ENCODE results near the gene ULK4.
"Not testable (repeated sequence)": the region's sequence is repeated elsewhere in the genome, so short reads cannot be mapped to it uniquely, and the experiment has no call there.

ULK4 gene

DNA sequence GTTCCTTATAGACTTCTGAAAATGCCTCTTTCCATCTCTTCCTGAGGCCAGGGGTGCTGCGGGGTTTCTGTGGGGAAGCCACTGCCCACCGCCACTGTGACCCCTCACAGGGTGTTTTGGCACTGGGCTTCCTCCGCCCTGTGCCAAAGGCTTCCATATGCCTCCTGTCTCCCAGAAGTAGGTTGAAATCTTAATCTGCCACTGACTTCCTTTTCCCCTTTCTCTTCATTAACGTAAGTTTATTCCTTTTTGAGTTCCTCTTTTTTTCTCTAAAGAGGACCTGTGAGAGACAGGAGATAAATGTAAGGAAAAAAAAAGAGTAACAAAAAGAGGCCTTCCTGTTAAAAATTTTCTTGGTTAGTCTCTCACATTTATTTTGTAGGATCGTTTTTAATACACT lies 542.1 kb downstream of the ULK4 start:
- no peak for DNase-seq

DNA sequence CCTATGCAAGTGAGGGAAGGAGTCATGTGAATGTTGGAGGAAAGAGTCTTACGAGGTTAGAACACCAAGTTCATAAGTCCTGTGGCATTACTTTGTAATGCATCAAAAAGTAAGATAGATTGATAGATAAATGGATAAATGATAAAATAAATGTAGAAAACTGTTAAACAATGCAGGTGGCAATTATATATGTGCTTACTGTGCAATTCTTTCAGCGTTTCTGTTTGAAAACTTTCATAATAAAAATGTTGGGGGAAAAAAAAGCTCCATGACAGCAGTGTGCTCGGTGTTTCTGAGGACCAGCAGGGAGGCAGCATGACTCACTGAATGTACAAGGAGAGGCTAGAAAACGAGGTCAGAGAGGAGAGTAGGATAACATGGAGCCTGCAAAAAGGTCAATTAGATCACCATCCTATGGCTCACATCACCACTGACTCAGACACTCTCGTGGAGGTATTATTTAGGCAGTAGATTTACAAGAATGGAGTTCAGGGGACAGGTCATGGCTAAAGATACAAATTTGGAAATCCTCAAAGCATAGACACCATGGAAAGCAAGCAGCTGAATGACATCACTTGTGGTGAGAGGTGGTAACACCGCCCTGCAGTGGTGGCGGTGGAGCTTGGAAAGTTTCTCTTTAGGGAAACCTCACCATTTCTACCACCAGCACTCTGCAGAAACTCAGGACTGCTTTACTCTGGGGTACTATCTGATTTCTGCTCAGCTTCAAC lies 542.8 kb downstream of the ULK4 start:
- DNase-seq, result no peak

DNA sequence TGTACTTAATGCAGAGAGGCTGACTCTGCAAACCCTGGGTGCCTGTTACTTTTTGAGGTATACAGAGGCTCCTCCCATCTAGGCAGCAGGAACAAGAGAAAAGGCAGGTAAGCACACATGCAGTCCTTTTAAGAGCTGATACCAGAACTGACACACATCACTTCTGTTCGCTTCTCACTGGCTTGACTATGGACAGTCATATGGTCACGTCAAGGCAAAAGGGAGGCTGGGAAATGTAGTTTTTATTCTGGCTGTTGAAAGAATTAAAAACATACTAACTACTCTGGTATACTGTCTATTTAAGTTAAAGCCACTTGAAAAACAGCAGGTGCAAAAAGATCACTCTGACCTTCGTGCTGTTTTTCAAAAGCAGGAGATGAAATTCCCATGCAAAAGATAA lies 544.3 kb downstream of the ULK4 start:
- no peak for DNase-seq

DNA sequence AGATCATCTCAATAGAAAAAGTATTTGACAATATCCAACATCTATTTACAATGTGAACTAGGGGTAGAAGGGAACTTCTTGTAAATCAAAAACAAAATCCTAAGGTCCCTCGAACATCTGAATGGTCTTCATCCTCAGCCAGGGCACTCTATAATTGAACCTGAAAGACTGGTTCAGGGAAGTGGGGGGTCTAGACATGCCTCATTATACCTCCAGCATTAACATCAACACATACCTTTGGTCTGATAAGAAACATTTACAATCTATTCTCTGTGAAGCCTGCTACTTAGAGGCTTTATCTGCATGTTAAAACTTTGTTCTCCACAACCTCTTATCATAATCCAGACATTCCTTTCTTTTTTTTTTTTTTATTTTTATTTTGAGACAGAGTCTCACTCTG lies 550.8 kb downstream of the ULK4 start:
- no peak for DNase-seq

DNA sequence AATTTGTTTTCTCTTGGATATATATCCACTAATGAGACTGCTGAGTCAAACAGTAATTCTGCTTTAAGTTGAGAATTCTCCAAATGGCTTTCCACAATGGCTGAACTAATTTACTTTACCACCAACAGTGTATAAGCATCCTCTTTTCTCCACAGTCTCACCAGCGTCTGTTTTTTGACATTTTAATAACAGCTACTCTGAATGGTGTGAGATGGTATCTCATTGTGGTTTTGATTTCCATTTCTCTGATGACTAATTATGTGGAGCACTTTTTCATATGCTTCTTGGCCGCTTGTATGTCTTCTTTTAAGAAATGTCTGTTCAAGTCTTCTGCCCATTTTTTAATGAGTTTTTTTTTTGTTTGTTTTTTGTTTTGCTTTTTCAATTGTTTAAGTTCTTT lies 556.4 kb downstream of the ULK4 start:
- no peak for DNase-seq

DNA sequence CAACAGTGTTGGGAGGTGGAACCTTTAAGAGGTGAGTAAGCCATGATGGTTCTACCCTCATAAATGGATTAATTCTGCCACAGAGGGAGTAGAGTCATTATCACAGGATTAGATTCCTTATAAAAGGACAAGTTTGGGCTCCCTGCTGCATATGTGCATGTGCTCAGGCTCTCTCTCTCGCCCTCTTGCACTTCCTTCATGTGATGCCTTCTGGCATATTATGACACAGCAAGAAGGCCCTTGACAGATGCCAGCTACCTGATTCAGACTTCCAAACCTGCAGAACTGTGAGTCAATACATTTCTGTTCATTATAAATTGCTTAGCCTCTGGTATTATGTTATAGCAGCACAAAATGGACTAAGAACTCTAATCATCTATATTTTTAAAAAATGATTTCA lies 557.3 kb downstream of the ULK4 start:
- no peak for DNase-seq

DNA sequence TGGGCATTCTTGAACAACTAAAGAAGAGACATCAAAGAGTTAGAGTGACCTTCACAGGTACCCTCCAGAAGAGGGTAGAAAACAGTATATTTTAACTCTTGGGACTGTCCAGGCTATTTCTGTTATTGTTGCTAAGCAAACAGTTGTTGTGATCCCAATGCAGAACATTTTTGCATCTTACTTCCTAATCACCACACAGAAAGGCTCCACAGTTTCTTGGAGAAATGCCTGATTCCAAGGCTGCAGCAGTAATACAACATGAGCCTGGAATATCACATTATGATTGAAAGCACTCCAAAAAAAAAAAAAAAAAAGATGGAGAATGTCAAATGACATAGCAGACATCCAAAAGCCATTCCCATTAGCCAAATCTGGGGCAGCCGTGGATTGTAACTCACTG lies 567.0 kb downstream of the ULK4 start:
- DNase-seq, result no peak

DNA sequence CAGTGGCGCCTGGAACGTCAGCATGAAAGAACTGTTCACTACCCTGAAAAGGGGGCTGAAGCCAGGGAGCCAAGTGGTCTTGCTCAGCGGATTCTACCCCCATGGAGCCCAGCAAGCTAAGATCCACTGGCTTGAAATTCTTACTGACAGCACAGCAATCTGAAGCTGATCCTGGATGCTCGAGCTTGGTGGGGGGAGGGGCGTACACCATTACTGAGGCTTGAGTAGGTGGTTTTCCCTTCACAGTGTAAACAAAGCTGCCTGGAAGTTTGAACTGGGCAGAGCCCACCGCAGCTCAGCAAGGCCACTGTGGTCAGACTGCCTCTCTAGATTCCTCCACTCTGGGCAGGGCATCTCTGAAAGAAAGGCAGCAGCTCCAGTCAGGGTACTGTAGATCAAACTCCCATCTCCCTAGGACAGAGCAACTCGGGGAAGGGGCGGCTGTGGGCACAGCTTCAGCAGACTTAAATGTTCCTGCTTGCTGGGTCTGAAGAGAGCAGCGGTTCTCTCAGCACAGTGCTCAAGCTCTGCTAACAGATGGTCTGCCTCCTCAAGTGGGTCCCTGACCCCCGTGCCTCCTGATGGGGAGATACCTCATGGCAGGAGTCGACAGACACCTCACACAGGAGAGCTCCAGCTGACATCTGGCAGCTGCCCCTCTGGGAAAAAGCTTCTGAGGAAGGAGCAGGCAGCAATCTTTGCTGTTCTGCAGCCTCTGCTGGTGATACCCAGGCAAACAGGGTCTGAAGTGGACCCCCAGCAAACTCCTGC lies 591.0 kb downstream of the ULK4 start:
- DNase-seq, result not testable (repeated sequence)

DNA sequence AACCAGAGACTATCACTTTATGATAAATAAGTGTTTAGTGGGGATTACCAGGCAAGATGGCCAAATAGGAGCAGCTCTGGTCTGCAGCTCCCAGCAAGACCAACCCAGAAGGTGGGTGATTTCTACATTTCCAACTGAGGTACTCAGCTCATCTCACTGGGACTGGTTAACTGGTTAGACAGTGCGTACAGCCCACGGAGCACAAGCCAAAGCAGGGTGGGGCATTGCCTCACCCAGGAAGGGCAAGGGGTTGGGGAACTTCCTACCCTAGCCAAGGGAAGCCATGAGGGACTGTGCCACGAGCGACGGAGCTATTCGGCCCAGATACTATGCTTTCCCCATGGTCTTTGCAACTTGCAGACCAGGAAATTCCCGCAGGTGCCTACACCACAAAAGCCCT lies 591.6 kb downstream of the ULK4 start:
- DNase-seq, result no peak

DNA sequence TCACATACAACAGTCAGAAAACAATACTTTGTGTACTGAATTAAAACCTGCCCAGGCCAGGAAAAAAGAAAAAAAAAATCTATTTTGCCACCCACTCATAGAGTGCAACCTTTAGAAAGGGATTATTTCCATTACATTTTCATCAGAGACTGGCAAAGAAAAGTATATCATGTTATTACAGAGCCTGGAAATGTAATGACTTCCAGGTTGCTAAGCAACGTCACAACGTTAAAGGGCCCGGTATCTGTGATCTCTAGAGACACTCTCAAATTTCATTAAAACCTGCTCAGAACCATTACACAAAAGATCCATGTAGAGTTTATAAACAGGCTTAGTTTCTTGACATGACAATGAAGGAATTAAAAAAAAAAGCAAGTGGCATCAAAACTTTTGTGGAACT lies 592.1 kb downstream of the ULK4 start:
- no peak for DNase-seq

DNA sequence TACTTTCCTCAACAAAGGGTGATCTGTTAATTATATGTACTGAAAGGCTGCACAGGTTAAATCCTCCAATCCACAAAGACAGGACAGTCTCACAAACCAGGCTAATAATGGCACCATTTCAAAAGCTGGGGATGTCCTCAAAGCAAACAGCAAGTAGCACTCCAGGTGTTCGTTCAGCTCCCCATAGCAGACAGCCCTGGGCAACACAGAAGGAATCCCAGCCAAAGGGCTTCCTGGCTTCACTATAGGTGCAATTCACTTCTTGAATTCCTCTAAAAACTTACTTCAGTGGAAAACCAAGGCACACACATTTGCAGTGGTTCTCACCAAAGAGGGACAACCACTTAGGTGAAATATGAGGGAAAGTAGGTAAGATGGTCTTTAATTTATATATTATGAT lies 595.9 kb downstream of the ULK4 start:
- DNase-seq, result peak; percentile 63

DNA sequence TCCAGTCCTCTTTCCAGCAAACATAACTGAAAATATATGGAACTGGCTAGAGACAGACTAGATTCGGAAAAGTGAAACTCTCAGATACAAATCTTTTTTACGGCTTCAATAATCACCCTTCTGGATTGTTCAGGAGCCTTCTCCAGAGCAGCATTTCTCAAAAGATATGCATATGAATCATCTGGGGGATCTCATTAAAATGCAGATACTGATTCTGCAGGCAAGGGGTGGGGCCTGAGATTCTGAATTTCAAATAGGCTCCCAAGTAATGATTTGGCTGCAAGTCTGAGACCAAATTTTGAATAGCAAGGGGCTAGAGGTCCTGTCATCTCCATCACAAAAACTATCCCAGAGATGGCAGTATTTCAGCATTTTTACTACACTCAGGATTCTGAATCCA lies 597.2 kb downstream of the ULK4 start:
- no peak for DNase-seq

DNA sequence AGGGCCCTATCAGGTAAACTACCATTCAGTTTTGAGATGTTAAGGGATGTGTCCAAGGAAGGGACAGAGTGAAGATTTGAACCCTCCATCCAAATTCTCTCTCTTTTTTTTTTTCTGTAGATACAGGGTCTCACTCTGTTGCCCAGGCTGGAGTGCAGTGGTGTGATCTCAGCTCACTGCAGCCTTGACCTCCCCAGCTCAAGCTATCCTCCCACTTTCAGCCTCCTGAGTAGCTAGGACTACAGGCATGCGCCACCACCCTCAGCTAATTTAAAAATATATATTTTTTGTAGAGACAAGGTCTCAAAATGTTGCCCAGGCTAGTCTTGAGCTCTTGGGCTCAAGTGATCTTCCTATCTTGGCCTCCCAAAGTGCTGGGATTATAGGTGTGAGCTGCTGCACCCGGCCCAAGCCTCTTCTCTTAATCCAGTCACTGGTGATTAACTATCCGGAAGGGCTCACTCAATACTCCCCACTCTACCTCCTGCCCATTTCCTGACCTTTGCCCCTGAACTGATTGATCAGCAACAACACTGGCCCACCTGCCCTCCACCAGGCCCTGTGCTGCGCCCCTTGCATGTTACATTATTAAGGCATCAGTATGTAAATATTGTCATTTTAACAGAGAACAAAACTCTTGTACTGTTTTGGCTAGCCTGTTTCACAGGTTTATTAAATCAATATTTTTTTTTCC lies 597.9 kb downstream of the ULK4 start:
- no peak for DNase-seq

DNA sequence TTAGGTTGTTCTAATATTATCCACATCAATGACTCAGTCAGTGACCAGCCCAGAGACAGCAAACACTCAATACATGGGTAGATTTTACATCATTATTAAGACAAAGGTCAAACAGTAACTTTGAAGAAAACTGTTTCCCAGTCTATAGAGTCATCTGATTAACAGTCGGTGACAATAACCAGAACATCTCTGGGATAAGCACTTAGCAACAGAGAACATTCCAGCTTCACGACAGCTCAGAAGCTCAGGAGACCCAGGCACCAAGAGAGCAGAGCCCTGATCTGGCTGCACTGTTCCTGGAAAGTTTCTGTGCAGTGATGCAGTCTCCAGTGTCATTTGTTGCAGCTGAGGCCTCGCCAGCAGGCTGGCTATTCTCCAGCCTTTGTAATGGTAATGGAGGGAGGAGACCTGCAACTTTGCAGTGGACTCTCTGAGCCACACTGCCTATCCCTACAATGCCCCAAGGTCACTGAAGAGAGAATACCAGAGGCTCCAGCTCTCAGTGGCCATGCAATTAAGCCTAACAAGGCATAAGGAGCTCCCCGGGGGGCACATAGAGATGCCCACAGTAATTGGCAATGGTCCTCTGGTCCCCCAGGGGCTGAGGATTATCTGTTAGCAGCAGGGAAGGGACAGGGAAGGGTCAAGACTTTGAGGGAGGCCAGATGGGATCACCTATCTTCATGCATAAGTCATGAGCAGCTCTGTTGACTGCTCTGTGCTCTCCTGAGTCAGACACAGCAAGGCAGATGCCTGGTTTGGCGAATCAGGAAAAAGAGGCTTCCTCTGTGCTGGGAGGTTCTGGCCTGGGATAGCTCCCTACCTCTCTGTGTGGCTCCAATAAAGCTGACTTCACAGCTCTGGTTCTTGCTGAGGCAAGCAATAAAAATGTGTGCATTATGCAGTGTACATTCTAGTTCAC lies 599.0 kb downstream of the ULK4 start:
- DNase-seq, result no peak

DNA sequence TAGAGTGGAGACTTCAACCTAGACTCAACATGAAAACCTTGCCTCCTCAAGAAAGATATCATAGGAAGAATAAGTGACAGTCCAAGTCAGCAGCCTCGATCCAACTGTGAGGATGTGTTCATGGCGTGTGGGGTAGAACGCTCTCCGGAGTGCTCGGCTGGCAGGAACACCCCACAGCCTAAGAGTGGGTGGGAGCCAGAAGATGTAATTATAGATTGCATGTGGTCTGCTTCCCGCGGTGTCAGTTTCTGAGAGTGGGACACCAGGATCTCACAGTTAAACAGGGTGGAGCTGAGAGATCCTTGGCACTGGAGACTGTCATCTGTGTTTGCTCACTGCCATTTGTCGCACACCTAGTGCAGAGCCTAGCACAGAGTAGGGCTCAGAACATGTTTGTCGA lies 604.6 kb downstream of the ULK4 start:
- DNase-seq, result peak; percentile 3

DNA sequence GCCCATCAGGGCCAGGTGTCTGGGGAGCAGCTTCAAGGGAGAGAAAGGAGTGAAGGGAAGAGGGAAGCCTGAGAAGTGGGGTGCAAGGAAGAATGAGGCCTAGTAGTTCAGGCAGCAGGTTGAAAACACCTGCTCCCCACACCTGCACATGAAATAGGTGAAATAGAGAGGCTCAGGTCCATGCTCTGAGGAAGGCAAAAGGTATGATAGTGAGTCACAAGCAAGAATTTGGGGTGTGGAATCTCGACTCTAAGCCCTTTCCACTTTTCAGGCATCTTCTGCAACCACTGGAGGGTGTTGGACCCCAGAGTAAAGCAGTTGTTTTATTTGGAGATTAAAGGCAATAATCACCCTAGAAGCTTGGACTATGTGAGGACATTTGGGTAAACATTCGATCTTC lies 605.1 kb downstream of the ULK4 start:
- no peak for DNase-seq

DNA sequence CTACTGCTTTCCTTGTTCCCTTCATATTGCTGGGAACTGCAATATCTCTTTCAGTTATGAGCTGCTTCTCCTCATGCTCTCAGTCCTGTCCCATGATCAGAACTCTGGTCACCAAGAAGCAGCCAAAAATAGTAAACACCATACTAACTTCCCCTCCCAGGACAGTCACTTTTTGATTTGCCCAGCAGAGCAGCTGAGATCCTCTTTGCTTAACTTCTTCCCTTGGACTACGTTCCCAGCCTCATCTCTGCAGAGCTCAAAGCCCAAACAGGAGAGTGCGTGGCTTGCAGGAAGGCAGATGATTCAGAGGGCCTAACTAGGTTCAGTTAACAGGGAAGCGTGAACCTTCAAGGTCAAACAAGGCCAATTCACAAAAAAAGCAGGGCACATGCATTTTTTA lies 609.4 kb downstream of the ULK4 start:
- DNase-seq, result no peak

DNA sequence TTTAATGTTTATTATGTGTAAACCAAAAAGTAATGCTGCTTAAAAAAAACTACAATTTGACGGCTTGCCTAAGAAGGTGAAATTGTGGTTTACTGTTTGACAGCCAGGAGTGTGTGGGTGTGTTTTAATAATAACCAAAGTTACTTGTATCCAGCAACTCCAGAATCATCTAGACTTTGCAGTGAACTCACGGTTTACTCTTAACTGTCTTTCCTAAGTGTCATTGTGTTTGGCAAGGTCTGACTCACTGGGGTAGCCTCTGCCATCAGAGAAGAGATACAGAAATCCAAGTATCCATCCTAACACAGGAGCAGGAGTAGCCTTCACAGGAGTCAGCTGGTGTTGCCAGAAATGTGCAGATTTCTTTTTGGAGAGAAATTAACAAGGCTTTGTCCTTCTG lies 611.5 kb downstream of the ULK4 start:
- DNase-seq, result no peak

DNA sequence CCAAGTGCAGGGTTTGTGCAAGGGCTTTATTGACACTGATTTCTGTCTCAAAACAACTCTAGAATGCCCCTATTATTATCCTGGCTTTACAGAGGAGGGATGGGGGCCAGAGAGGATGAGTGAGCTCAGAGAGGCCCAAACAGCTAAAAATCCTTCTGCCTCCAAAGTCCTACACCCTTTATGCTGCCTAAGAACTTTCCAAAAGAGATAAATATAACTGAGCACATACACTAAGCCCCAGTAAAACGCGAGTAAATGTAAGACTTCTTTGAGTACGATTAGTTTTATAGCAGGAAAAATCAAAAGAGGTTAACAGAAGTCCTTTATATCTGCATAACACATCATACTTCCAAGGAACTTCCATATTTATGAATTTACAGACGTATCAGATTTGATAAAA lies 613.5 kb downstream of the ULK4 start:
- no peak for DNase-seq

DNA sequence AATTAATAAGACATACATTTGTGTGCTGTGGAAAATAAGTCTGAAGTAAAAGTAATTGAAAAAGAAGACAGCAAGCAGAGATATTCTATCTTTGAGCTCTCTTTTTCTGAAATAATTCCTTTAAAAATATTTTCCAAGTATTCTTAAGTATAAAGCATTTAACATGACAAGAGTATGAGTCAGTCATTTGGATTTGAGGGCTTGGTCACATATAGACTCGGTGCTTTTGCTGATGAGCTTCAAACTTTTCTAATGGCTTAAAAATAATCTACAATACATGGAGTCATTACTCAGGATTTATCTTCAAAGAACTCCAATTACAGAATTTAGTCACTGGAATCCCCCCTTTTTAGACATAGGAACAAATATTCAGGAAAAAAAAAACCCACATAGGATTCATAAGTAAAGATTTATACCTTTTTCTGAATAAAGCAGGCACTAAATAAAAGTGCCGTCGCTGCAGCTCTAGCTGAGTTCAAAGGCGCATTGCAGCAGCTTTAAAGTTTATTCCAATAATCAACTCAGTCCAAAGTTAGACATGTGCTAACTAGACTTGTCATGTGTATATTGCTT lies 615.1 kb downstream of the ULK4 start:
- no peak for DNase-seq

DNA sequence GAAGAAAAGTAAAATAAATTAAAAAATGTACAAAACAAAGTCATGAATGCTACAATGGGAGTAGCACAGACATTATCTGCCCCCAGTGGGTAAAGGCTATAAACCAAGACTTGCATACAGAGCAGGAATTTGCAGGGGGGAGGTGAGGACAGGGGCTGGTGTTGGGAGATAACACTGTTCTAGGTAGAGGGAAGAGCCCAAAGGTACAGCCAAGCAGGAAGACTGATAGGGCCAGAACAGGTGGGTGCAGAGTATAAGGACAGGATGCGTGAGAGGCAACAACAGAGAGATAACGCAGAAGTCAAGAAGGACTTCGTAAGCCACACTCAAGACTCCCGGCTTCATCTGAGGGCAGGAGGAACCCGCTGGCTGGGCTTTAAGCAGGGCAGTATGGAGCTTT lies 616.1 kb downstream of the ULK4 start:
- DNase-seq, result no peak

DNA sequence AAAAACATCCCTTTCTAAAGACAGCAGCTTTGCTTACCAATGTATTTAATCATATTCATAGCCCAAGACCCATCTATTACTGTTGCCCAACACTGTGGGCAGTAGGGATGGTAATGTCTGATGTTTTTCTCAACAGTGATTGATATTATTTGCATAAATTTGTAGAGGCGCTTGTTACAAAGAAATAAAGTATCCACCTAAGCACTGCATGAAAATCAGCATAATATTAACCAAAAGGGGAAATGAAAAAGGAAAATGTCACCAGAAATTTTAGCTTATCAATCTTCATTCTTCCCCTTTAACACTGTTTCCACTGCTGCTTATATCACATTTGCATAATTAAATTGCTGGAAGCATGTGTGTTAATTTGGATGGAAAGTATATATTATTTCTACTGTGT lies 622.1 kb downstream of the ULK4 start:
- DNase-seq, result no peak

DNA sequence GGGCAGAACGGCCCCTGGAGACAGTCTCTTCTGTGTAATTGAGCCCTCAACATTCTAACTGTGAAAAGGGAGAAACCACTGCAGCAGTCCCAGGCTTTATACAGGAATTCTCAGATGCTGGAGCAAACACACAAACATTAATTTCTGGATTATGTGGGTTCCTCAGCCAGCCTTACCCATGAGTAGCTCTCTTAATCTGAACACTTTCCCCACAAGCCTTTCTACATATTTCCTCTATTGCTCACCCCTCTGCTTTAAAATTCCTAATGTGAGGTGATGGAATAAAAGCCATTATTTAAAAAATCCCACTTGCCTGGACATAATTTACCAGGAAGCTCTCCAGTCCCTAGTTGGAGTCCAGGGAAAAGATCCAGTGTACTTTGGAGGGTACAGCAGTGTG lies 623.6 kb downstream of the ULK4 start:
- DNase-seq, result no peak

Data from COR-L47 (cell line).